ENCODE measurements around the gene MCF2L2. TPM values are rescaled to one million over a fixed set of nuclear protein-coding genes. Genes with fewer than 3 reads are reported as not detected.

MCF2L2 gene
- total RNA-seq, 1 donor from 2014 or later = not detected

GRCh38 chr3:183208260-183208659 lies 220.2 kb downstream of the MCF2L2 start:
- DNase-seq (ENCODE audit: low spot score in 2 of 2) = no peak
- Histone ChIP-seq H3K4me3 (no peak overlapping the region), H3K36me3 (no peaks in the 10 kb centered on the region), H3K27ac (no peak overlapping the region), H3K9me3 (no peaks in the 10 kb centered on the region), H3K4me1 (no peaks in the 10 kb centered on the region), H3K27me3 (no peaks in the 10 kb centered on the region)
- TF ChIP-seq CTCF (IDR thresholded peaks at IDR 0.05) = no peak
- intact Hi-C loops (cut with DNase I) = no loop called here

- Histone ChIP-seq H3K9me3 (no peaks in the 10 kb centered on the region), H3K36me3 (no peaks in the 10 kb centered on the region), H3K27ac (no peak overlapping the region), H3K4me3 (no peak overlapping the region), H3K4me1 (no peaks in the 10 kb centered on the region), H3K27me3 (no peaks in the 10 kb centered on the region)
- intact Hi-C loops (cut with DNase I) = no loop called here
- no peak for DNase-seq (ENCODE audit: low spot score in 2 of 2)
- no peak for TF ChIP-seq CTCF (IDR thresholded peaks at IDR 0.05)
Measured at GRCh38 chr3:183203670-183204069, 224.7 kb downstream of the MCF2L2 start.

DNA sequence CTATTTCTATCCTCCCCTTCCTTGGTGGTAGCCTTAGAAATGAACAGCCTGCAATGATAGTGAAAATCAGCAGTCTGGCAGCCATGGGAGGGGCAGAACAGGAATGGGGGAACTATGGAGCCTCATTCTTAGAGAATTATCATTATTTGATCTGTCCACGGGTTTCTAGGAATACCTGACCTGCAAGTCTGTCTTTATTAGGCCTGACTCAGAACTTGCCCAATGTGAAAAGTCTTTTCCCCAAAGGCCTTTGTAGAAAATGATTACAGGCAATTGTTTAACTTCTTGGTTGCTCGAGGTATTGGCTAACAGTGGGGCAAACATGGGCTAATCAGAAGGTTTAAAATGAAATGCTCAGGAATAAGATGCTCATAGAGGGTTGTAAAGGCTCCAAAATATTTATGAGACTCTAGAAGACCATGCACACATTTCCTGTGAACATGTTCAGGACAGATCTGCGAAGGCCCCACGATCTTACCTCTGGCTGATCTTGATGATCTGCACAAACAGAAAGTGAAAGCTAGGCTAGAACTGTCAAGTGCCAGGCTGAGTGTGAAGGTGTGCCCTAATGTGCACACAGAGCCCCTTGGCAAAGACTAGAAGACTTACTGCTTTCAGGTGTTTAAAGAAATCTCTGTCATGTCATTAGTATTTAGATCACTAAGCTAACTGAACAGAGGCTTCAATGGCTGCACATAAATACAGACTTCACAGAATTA lies 226.3 kb downstream of the MCF2L2 start:
- no peak overlapping the region for H3K27ac ChIP-seq
- no peak for DNase-seq (ENCODE audit: low spot score in 2 of 2)
- no peaks in the 10 kb centered on the region for H3K9me3 ChIP-seq
- H3K4me3 ChIP-seq = no peak overlapping the region
- no peak for TF ChIP-seq CTCF (IDR thresholded peaks at IDR 0.05)
- no peaks in the 10 kb centered on the region for H3K27me3 ChIP-seq
- H3K36me3 ChIP-seq = no peaks in the 10 kb centered on the region
- intact Hi-C loops (cut with DNase I) = no loop called here
- H3K4me1 ChIP-seq = no peaks in the 10 kb centered on the region

DNA sequence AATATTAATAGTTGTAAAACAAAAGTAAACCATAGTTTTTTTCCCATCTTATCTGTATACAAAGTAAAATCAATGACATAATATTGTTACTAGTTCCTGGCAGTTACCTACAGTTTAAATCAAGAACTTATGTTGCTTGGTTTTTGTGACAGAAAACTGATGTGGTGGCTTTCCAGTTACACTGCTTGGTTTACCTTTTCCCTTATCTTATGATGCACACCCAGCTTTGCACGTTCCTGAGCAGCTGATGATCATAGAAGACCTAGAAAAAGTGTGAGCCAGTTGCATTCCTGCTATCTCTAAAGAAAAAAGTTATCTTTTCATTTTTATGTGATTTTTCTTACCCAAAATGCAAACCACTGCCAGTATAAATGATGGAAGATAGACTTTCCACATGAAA lies 229.5 kb downstream of the MCF2L2 start:
- H3K4me3 ChIP-seq = no peak overlapping the region
- H3K27ac ChIP-seq = no peak overlapping the region
- no peak for DNase-seq (ENCODE audit: low spot score in 2 of 2)
- no peak for TF ChIP-seq CTCF (IDR thresholded peaks at IDR 0.05)
- intact Hi-C loops (cut with DNase I) = no loop called here
- H3K9me3 ChIP-seq = no peaks in the 10 kb centered on the region
- H3K4me1 ChIP-seq = no peaks in the 10 kb centered on the region
- no peaks in the 10 kb centered on the region for H3K27me3 ChIP-seq
- no peaks in the 10 kb centered on the region for H3K36me3 ChIP-seq

DNA sequence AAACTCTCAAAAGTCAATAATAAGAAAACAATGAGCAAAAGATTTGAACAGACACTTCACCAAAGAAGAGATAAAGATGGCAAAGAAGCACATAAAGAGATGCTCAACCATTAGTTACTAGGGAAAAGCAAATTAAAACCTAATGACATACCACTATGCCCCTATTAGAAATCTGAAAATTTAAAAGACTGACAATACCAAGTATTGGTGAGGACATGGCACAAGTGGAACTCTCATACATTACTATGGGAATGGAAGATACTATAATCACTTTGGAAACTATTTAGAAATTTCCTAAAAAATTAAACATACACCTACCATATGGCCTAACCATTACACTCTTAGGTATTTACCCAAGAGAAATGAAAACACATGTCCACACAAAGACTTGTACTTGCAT lies 230.7 kb downstream of the MCF2L2 start:
- no peak overlapping the region for H3K4me3 ChIP-seq
- no peaks in the 10 kb centered on the region for H3K36me3 ChIP-seq
- no peaks in the 10 kb centered on the region for H3K9me3 ChIP-seq
- no peaks in the 10 kb centered on the region for H3K27me3 ChIP-seq
- no peaks in the 10 kb centered on the region for H3K4me1 ChIP-seq
- TF ChIP-seq CTCF (IDR thresholded peaks at IDR 0.05) = no peak
- no peak overlapping the region for H3K27ac ChIP-seq
- intact Hi-C loops (cut with DNase I) = no loop called here
- no peak for DNase-seq (ENCODE audit: low spot score in 2 of 2)

DNA sequence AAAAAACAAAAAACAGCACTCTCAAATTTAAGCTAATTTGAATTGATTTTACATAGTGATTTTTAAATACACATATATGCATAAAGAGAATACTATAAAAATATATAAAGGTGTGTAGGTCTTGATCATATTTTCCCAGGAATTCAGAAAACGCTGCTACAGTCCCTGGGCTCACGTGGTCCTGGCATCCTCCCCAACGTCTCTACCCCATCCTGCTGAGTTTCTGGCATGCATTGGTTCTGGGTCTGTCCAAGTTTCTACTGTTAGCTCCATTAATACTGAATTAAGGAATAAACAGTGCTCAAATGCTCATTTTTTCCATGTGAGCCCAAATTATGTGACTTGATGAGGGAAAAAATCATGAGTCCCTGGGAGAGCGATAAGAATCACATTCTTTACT lies 233.2 kb downstream of the MCF2L2 start:
- Histone ChIP-seq H3K4me3 (no peak overlapping the region), H3K4me1 (no peaks in the 10 kb centered on the region), H3K27ac (no peak overlapping the region), H3K9me3 (no peaks in the 10 kb centered on the region), H3K27me3 (no peaks in the 10 kb centered on the region), H3K36me3 (no peaks in the 10 kb centered on the region)
- no peak for DNase-seq (ENCODE audit: low spot score in 2 of 2)
- intact Hi-C loops (cut with DNase I) = no loop called here
- no peak for TF ChIP-seq CTCF (IDR thresholded peaks at IDR 0.05)
